GM19372 (cell line): ENCODE data around the gene EDC3.
A peak's percentile ranks its signal among the peaks of the same experiment; 100 is the strongest.
"Not testable (repeated sequence)": the region's sequence is repeated elsewhere in the genome, so short reads cannot be mapped to it uniquely, and the experiment has no call there.

Experiments used
- ATAC-seq: cut with Tn5 transposase; IDR thresholded peaks from one replicate; pipeline ENCODE4 v1.9.1; 2021; ENCODE audit warnings: mild to moderate bottlenecking, low read depth, moderate library complexity; ENCODE audit not compliant: unreplicated experiment

Gene EDC3

GRCh38 chr15:74613089-74613952 lies 82.5 kb downstream of the EDC3 start:
- ATAC-seq = no peak

- no peak for ATAC-seq
Measured at GRCh38 chr15:74612677-74613076, 83.1 kb downstream of the EDC3 start.

DNA sequence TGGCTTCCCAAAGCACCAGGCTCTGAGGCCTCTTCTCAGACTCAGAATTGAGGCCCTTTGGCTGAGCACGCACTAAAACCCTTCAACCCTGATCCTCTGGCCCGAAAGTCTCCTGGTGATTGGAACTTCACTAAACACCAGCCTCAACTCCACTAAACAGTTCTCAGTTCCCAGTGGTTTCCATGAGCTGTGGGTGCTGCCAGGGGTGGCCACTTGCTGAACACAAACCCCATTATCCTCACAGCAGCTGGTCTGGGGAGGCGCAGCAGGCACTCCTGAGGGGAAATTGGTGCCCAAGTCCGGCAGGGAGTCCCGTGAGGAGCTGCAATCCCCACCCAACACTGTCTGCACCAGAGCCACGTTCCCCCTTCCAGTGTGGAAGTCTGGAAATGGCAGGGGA lies 84.0 kb downstream of the EDC3 start:
- ATAC-seq = no peak

DNA sequence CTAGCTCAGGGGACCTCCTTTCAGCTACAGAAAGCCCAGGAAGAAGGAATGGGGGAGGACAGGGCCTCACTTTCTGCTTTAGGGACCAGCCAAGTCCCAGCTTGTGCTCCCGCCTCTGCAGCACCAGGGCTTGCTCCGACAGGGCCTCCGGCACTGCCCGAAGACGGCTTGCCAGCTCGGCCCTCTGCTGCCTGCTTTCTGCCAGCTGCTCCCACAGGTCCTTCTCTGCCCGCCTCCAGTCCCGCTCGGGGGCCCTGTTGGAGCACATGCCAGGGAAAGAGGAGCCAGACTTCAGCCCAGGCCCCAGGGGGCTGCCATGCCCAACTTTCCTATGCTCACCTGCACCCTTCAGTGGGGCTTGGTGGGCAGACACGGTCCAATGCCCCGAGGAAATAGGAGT lies 84.5 kb downstream of the EDC3 start:
- no peak for ATAC-seq

DNA sequence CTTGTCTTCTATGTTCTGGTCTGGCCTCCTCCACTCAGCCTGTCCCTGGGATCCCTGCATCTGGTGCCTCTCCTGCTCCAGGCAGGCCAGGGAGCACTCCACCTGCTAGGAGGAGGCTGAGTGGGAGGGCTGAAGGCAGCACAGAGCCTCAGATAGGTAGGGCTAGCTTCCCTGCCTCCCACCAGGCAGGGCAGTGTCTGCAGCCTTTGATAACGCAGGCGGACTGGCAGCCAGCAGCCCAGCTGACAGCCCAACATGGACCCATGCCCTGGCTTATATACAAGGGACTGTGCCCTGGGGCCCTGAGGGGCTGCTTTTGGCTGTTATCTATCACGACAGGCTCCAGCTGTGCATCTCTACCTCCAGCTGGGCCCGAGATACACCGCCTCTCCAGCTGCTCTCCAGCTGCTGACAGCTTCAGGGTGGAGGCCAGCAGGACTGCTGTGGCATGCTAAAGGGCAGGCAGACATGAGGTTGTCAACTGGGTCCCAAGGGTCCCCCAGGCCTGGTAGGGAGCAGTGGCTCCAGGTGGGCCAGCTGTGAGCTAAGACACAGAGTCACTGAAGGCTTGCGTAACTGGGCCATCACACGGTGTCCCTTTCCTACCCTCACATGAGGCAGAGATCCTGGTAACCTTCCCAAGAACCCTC lies 85.4 kb downstream of the EDC3 start:
- no peak for ATAC-seq

GRCh38 chr15:74609938-74610301 lies 85.9 kb downstream of the EDC3 start:
- no peak for ATAC-seq

DNA sequence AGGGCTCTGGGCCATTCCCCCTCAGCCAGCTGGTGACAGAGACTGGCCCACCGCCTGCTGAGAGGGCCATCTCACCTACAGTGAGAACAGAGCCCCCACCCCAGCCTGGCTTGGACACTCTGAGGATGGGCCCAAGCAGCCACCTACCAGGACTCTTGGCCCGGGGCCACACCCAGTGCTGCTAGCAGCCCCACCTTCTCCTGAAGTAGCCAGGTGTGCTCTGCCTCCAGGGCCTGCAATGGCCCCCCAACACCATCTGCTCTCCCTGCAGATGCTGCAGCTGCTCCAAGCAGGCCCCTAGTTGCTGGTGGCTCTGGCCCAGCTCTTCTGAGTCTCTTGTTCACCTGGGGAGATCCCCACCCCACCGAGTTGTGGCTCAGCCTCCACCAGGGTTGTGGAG lies 87.0 kb downstream of the EDC3 start:
- no peak for ATAC-seq

DNA sequence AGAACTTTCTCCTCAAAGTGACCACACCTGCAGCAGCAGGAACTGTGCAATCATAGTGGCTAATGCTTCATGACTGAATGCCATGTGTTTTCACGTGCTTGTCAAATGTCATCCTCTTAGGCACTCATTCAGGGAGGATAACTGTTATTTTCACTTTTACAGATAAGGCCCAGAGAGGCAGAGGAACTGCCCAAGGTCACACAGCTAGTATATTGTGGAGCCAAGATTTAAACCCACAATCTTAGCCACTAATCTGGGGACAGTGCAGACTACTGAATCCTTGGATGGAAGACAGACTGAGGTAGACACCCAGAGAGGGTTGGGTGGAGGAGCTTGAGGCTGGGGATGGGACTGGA lies 90.1 kb downstream of the EDC3 start:
- ATAC-seq = no peak

GRCh38 chr15:74604983-74605794 lies 90.6 kb downstream of the EDC3 start:
- no peak for ATAC-seq

GRCh38 chr15:74603789-74604705 lies 91.8 kb downstream of the EDC3 start:
- ATAC-seq = no peak

DNA sequence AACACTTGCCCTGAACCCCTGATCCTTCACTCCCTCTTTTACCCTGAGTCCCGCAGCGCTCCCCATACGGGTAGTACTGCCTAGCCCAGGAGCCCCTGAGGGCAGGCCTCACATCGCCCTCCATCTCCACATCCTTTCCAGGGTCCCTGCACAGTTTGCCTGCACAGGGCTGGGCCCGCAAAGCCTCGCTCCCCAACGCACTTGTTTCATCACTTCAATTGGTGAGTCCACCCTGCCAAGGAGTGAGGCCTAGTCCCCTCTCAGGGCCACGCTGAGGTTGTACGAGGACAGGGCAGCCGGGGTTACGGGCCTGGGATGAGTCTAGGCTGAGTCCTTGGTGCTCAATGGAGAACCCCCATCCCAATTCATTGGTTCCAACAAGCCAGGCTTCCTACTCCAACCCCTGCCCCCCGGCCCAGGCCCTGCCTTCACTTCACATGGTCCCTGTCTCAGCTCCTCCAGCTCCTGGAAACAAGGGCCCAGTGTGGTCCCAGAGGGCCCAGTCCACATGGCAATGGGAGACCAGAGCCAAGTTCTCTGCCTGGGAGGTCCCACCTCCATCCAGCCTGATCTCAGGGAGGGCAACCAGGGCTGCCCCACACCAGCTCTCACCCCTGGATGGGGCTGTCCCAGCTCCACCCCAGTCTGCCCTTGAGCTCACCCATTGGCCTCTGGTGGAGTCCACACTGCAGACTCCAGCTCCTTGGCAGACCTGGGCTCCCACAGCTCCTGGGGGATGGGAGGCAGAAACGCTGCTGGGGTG lies 92.6 kb downstream of the EDC3 start:
- no peak for ATAC-seq

GRCh38 chr15:74599156-74599555 lies 96.7 kb downstream of the EDC3 start:
- no peak for ATAC-seq

DNA sequence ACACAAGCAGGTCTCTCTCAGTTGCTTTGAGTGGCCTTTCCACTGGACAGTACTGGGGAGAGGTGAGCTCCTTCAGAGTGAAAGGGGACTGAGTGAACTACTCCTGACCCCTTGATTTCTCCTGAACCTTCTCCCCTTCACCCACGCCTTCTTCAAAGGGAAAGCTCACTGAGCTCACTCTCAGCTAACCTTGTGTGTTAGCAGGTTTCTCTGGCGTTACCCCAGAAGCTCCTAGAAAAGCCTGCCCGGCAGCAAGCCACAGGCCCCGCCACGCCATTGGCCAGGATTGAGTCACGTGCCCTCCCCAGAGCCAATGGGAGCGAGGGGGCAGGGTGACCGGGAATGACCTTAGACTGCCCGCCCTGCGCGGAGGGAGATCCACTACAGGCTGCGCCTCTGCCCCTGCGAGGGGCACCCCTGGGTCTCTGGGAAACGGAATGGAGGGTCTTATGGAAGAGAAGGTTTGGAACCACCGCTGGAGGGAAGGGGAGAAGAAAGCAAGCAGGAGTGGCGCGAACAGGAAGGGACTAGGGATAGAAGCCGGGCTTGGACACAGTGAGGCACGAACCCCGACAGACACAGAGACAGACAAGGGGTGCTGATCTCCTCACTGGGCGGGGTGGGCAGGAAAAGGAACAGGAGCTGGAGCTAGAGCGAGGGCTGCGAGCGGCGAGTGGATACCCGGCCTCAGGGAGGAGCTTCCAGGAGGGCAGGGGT lies 97.5 kb downstream of the EDC3 start:
- peak; percentile 91 for ATAC-seq

- not testable (repeated sequence) for ATAC-seq
Measured at GRCh38 chr15:74597146-74597705, 98.6 kb downstream of the EDC3 start.

DNA sequence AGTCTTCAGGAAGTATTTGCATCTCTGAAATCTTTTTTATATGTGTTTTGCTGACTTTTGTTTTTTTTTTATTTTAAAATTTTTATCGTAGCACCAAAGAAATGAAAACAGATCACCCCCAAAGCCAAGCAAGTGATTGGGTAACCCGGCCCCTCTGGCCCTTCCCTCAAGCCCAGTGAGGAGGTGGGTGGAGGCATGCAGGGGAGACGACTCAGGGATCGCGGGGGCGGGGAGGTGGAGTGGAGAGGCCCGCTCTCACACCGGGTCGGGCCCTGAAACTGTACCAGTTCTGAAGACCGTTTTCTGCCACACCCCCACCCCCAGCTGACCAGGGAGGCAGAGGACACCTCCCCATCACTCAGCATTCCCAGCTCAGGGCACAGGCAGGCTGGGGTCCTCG lies 99.1 kb downstream of the EDC3 start:
- ATAC-seq = not testable (repeated sequence)

DNA sequence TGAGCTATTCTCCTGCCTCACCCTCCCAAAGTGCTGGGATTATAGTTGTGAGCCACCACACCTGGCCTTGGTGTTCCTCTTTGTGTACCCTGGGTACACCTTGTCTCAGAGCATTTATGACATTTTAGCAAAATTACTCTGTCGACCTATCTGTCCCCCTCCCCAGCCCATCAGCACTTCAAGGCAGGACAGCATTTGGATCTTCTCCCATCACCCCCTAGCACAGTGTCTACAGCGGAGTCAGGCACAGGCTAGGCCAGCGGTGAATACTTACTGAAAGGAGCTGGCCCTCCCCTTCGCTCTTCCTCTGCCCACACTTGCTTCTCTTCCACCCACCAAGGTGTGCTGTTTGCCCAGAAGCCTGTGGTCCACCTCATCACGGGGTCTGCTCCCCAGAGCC lies 100.6 kb downstream of the EDC3 start:
- ATAC-seq = no peak

DNA sequence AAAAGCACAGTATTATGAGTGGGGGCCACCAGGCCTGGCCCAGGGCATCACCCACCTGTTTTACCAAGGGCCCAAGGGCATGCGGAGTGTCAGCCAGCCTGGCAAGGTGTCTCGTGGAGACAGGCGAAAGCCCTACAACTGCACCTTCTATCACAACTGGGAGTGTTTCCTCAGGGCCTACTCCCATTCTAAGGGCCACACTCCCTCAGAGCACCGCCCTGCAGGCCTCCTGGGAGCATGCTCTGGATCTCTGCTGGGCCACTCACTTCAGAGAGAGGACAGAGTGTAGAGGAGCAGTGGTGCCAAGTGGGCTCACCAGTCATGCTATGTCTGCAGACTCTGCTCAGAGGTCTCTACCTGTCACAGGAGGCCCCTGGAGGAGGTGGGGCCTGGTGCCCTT lies 101.4 kb downstream of the EDC3 start:
- ATAC-seq = no peak

GRCh38 chr15:74593122-74593521 lies 102.7 kb downstream of the EDC3 start:
- ATAC-seq = no peak

DNA sequence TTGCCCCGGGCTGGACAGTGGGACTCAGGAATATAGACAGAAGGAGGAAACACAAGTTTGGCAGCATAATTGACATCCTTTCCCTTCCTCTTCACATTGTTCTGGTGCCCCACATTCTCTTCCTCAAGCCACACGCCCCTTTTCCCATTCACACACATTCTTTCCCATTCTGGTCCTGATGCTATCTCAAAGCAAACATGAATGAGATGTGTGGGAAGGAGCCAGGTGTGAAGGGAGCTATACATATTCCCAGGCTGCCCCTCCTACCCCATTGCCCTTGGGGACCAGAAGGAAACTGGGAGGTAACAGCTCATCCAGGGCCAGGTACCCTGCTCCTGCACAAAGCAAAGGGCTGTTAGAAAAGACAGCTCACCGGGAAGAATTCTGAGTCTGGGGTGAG lies 103.6 kb downstream of the EDC3 start:
- no peak for ATAC-seq
